ENCODE data around the gene PRSS33.

Gene PRSS33

GRCh38 chr16:2787406-2787805 is at the start of gene PRSS33:
PRSS33 (minus strand) TSS chr16:2787560; CDS start chr16:2786547, 1,013 bp downstream.
- no peak within 1 kb of the TSS for H3K4me3 ChIP-seq (ENCODE audit: low read depth, low read length)

- no peak overlapping the region for H3K4me3 ChIP-seq (ENCODE audit: low read depth, low read length)
Observed at GRCh38 chr16:2836646-2837508, 49.5 kb upstream of the PRSS33 start.

GRCh38 chr16:2835638-2836493 is 48.5 kb upstream of the PRSS33 start:
- no peak overlapping the region for H3K4me3 ChIP-seq (ENCODE audit: low read depth, low read length)

- no peak overlapping the region for H3K4me3 ChIP-seq (ENCODE audit: low read depth, low read length)
Observed at GRCh38 chr16:2834968-2835367, 47.6 kb upstream of the PRSS33 start.

GRCh38 chr16:2833776-2834175 is 46.4 kb upstream of the PRSS33 start:
- no peak overlapping the region for H3K4me3 ChIP-seq (ENCODE audit: low read depth, low read length)

GRCh38 chr16:2831203-2831602 is 43.8 kb upstream of the PRSS33 start:
- no peak overlapping the region for H3K4me3 ChIP-seq (ENCODE audit: low read depth, low read length)

GRCh38 chr16:2830355-2830695 is 43.0 kb upstream of the PRSS33 start:
- no peak overlapping the region for H3K4me3 ChIP-seq (ENCODE audit: low read depth, low read length)

GRCh38 chr16:2829501-2830354 is 42.4 kb upstream of the PRSS33 start, which contains the start of gene ZG16B:
ZG16B (plus strand) TSS chr16:2830303; CDS start chr16:2830442, 139 bp downstream.
- H3K4me3 ChIP-seq (ENCODE audit: low read depth, low read length) = no peak within 1 kb of the TSS

GRCh38 chr16:2828876-2829430 is 41.6 kb upstream of the PRSS33 start:
- H3K4me3 ChIP-seq (ENCODE audit: low read depth, low read length) = no peak overlapping the region

GRCh38 chr16:2828521-2828840 is 41.1 kb upstream of the PRSS33 start:
- H3K4me3 ChIP-seq (ENCODE audit: low read depth, low read length) = no peak overlapping the region

- H3K4me3 ChIP-seq (ENCODE audit: low read depth, low read length) = no peak overlapping the region
Observed at GRCh38 chr16:2827831-2828520, 40.6 kb upstream of the PRSS33 start.

GRCh38 chr16:2827374-2827791 is 40.0 kb upstream of the PRSS33 start:
- H3K4me3 ChIP-seq (ENCODE audit: low read depth, low read length) = no peak overlapping the region

GRCh38 chr16:2826591-2827373 is 39.4 kb upstream of the PRSS33 start:
- no peak overlapping the region for H3K4me3 ChIP-seq (ENCODE audit: low read depth, low read length)

GRCh38 chr16:2825906-2826305 is 38.5 kb upstream of the PRSS33 start:
- no peak overlapping the region for H3K4me3 ChIP-seq (ENCODE audit: low read depth, low read length)

GRCh38 chr16:2825049-2825742 is 37.8 kb upstream of the PRSS33 start:
- no peak overlapping the region for H3K4me3 ChIP-seq (ENCODE audit: low read depth, low read length)

- H3K4me3 ChIP-seq (ENCODE audit: low read depth, low read length) = no peak overlapping the region
Observed at GRCh38 chr16:2824626-2825025, 37.3 kb upstream of the PRSS33 start.

- no peak overlapping the region for H3K4me3 ChIP-seq (ENCODE audit: low read depth, low read length)
Observed at GRCh38 chr16:2822496-2822895, 35.1 kb upstream of the PRSS33 start.

- H3K4me3 ChIP-seq (ENCODE audit: low read depth, low read length) = no peak overlapping the region
Observed at GRCh38 chr16:2822158-2822495, 34.8 kb upstream of the PRSS33 start.
